ENCODE results near the gene LPCAT2. TPM values are rescaled to one million over a fixed set of nuclear protein-coding genes. Genes with fewer than 3 reads are reported as not detected.

LPCAT2 gene
- total and polyA plus RNA-seq, 2 of the 8 experiments (the other 6 are each of a cell fraction or from before 2014, with no cell fraction given) = 2.2 to 10.6 TPM

GRCh38 chr16:55480228-55480655 is 28.6 kb upstream of the LPCAT2 start (continued):
- no peak for TF ChIP-seq EP300 (IDR thresholded peaks at IDR 0.05; ENCODE audit: borderline replicate concordance in 1 of 2, low read depth in 2 of 2, low read length in 2 of 2)
- TF ChIP-seq FOSL1 (IDR thresholded peaks at IDR 0.05; ENCODE audit: insufficient read depth, low read depth, low read length) = no peak
- no peak for TF ChIP-seq RAD21 (IDR thresholded peaks at IDR 0.05 in 1 of 2, conservative IDR thresholded peaks at IDR 0.05 in 1 of 2; ENCODE audit: low read depth in 2 of 2, low read length in 2 of 2)
- no peak for TF ChIP-seq ATF2 (IDR thresholded peaks at IDR 0.05; ENCODE audit: low read length)
- TF ChIP-seq SIN3A (conservative IDR thresholded peaks at IDR 0.05 in 1 of 2, IDR thresholded peaks at IDR 0.05 in 1 of 2; ENCODE audit: low read depth in 1 of 2, low read length in 2 of 2) = no peak
- TF ChIP-seq BRCA1 (IDR thresholded peaks at IDR 0.05; ENCODE audit: low read depth, low read length) = no peak
- no peak for TF ChIP-seq CHD7 (IDR thresholded peaks at IDR 0.05; ENCODE audit: insufficient replicate concordance, low read length)
- TF ChIP-seq CEBPB (IDR thresholded peaks at IDR 0.05; ENCODE audit: low read depth, low read length) = peak; percentile 92
- TF ChIP-seq ZNF274 (IDR thresholded peaks at IDR 0.05; ENCODE audit: borderline replicate concordance, extremely low read depth, low read length) = no peak
